ENCODE results near the gene GRK5. TPM values are rescaled to one million over a fixed set of nuclear protein-coding genes. Genes with fewer than 3 reads are reported as not detected.

GRK5 gene
- polyA plus RNA-seq, 1 experiment, result 20.8 TPM

GRCh38 chr10:119337223-119337622 lies 129.9 kb downstream of the GRK5 start:
- Histone ChIP-seq H3K4me3 (ENCODE audit: low read depth, low read length) (no peak overlapping the region), H3K36me3 (ENCODE audit: control insufficient read depth, insufficient read depth, low read length) (peaks cover 7% of the 10 kb centered on the region; the same call in 1 of the 2 replicates), H3K27me3 (ENCODE audit: control insufficient read depth, insufficient read depth, low read length) (no peaks in the 10 kb centered on the region)
- no peak for TF ChIP-seq CTCF (IDR thresholded peaks at IDR 0.05; ENCODE audit: insufficient read depth, low read depth, low read length)
- ChIA-PET CTCF (no interaction called here), POLR2A (no interaction called here)
- DNase-seq (ENCODE audit: low read depth), result no peak

- TF ChIP-seq CTCF (IDR thresholded peaks at IDR 0.05; ENCODE audit: insufficient read depth, low read depth, low read length), result no peak
- ChIA-PET CTCF (interaction anchor here (1.0 kb wide), 2 partner anchors 11 to 18 kb away, joined by 3 read pairs; no protein-coding TSS in a partner anchor), POLR2A (no interaction called here)
- Histone ChIP-seq H3K36me3 (ENCODE audit: control insufficient read depth, insufficient read depth, low read length) (peaks cover 7% of the 10 kb centered on the region; the same call in 1 of the 2 replicates), H3K4me3 (ENCODE audit: low read depth, low read length) (no peak overlapping the region), H3K27me3 (ENCODE audit: control insufficient read depth, insufficient read depth, low read length) (no peaks in the 10 kb centered on the region)
- DNase-seq (ENCODE audit: low read depth), result no peak
Measured at GRCh38 chr10:119337796-119338432, 130.5 kb downstream of the GRK5 start.

GRCh38 chr10:119339109-119339508 lies 131.7 kb downstream of the GRK5 start:
- no peak for DNase-seq (ENCODE audit: low read depth)
- POLR2A ChIA-PET, result no interaction called here
- no peaks in the 10 kb centered on the region for H3K27me3 ChIP-seq (ENCODE audit: control insufficient read depth, insufficient read depth, low read length)
- H3K36me3 ChIP-seq (ENCODE audit: control insufficient read depth, insufficient read depth, low read length), result peaks cover 7% of the 10 kb centered on the region; the same call in 1 of the 2 replicates
- no peak for TF ChIP-seq CTCF (IDR thresholded peaks at IDR 0.05; ENCODE audit: insufficient read depth, low read depth, low read length)
- H3K4me3 ChIP-seq (ENCODE audit: low read depth, low read length), result no peak overlapping the region
- CTCF ChIA-PET, result interaction anchor here (0.9 to 1.4 kb wide), 2 partner anchors 129 to 160 kb away, joined by 3 read pairs; no protein-coding TSS in a partner anchor

- Histone ChIP-seq H3K4me3 (ENCODE audit: low read depth, low read length) (no peak overlapping the region), H3K27me3 (ENCODE audit: control insufficient read depth, insufficient read depth, low read length) (no peaks in the 10 kb centered on the region), H3K36me3 (ENCODE audit: control insufficient read depth, insufficient read depth, low read length) (peaks cover 5% of the 10 kb centered on the region; the same call in 1 of the 2 replicates)
- ChIA-PET CTCF (no interaction called here), POLR2A (no interaction called here)
- no peak for TF ChIP-seq CTCF (IDR thresholded peaks at IDR 0.05; ENCODE audit: insufficient read depth, low read depth, low read length)
- no peak for DNase-seq (ENCODE audit: low read depth)
Measured at GRCh38 chr10:119340893-119341458, 133.6 kb downstream of the GRK5 start.

GRCh38 chr10:119341459-119342301 lies 134.3 kb downstream of the GRK5 start:
- H3K4me3 ChIP-seq (ENCODE audit: low read depth, low read length), result no peak overlapping the region
- no peak for TF ChIP-seq CTCF (IDR thresholded peaks at IDR 0.05; ENCODE audit: insufficient read depth, low read depth, low read length)
- H3K27me3 ChIP-seq (ENCODE audit: control insufficient read depth, insufficient read depth, low read length), result no peaks in the 10 kb centered on the region
- H3K36me3 ChIP-seq (ENCODE audit: control insufficient read depth, insufficient read depth, low read length), result peaks cover 4% of the 10 kb centered on the region; the same call in 1 of the 2 replicates
- DNase-seq (ENCODE audit: low read depth), result no peak
- POLR2A ChIA-PET, result no interaction called here
- CTCF ChIA-PET, result interaction anchor here (0.6 to 1.1 kb wide), 2 partner anchors 10 to 23 kb away, joined by 3 read pairs; no protein-coding TSS in a partner anchor

Data from BJ (cell line).